Adrenal gland (tissue), 12 donors: ENCODE results near the gene HECW1. TPM values are rescaled to one million over a fixed set of nuclear protein-coding genes. Genes with fewer than 3 reads are reported as not detected.
"Not testable (repeated sequence)": the region's sequence is repeated elsewhere in the genome, so short reads cannot be mapped to it uniquely, and the experiment has no call there.

ENCODE experiments used
- DNase-seq, 7 donors: peaks; one replicate each; pipeline ENCODE4 v3.0.0-alpha.2; 2019 to 2020
- H3K27ac ChIP-seq, 5 donors: fragments of 200-600 bp; sonication (generic) in 4 of 5; 1 replicate in 3 of 5; 2 replicates in 2 of 5; pipeline versions ENCODE4 v1.5.1 to v1.8.0; 2016 to 2020; ENCODE audit warnings: mild to moderate bottlenecking in 1 of 5
- H3K27me3 ChIP-seq: fragments of 200-600 bp; 2 replicates; pipeline ENCODE4 v1.8.0; 2021
- H3K36me3 ChIP-seq, 2 donors: fragments of 200-600 bp; replicated peaks in 1 of 2; 1 replicate in 1 of 2; 2 replicates in 1 of 2; pipeline versions ENCODE4 v1.5.1 to v1.8.0; 2018 to 2022
- H3K4me1 ChIP-seq, 2 donors: fragments of 200-600 bp; replicated peaks in 1 of 2; 1 replicate in 1 of 2; 2 replicates in 1 of 2; pipeline versions ENCODE4 v1.5.1 to v1.8.0; 2018 to 2021
- H3K4me3 ChIP-seq, 4 donors: fragments of 200-600 bp; sonication (generic) in 3 of 4; one replicate each; pipeline ENCODE4 v1.5.1; 2016 to 2018
- H3K9me3 ChIP-seq, 3 donors: fragments of 200-600 bp; sonication (generic) in 1 of 3; replicated peaks in 1 of 3; 1 replicate in 2 of 3; 2 replicates in 1 of 3; pipeline versions ENCODE4 v1.5.1 to v1.8.0; 2016 to 2021
- POLR2A ChIP-seq, 2 donors: fragments of 450-650 bp; IDR thresholded peaks; one replicate each; pipeline ENCODE4 v1.6.1; 2017; ENCODE audit warnings: antibody characterized with exemption in 2 of 2, mild to moderate bottlenecking in 2 of 2, moderate library complexity in 1 of 2
- WGBS, 4 donors: extraction: QIAGEN DNeasy Blood & Tissue Kit in 2 of 4; methylation state at CpG; one replicate each; pipeline versions ENCODE4 v1.1.5 to v1.1.7; 2013 to 2017; 5-methylcytosine and 5-hydroxymethylcytosine counted together
- intact Hi-C, 2 donors: fragments of 100-400 bp; cut with DNase I; formaldehyde crosslinking; loops; one replicate each; pipeline versions ENCODE4 v1.14.1 to v1.15.0; 2022 to 2023
- polyA plus RNA-seq, 3 donors: library from polyadenylated mRNA; stranded (reverse); fragments of 200-250 nt in 2 of 3; fragments of 350-450 nt in 1 of 3; fragmentation: Illumina TruSeq in 1 of 3; extraction: RNeasy Lipid Tissue Mini Kit (QIAGEN cat#74804) in 1 of 3; gene quantifications; one replicate each; pipeline ENCODE4 v1.2.3, GENCODE V29; 2013 to 2014
- total RNA-seq, 9 donors: library from RNA; depleted of rRNA in 4 of 9; stranded (reverse); fragments of >200 nt in 4 of 9; fragments of 120-200 nt in 1 of 9; fragmentation: NEBNext Ultra II Directional in 1 of 9; extraction: Animal tissue kit (Norgen Biotek cat#: 25700) in 1 of 9; gene quantifications; one replicate each; pipeline versions ENCODE4 v1.1.0 to v1.2.4, GENCODE V29; 2013 to 2023
- TF ChIP-seq, protein P1 (sequence below), 6 experiments: fragments of 450-650 bp in 4 of 6; fragments of 200-600 bp in 2 of 6; sonication (generic) in 1 of 6; IDR thresholded peaks; 1 replicate in 5 of 6; 2 replicates in 1 of 6; pipeline versions ENCODE4 v1.5.1 to v1.8.0; 2016 to 2021; ENCODE audit warnings: antibody characterized with exemption in 6 of 6, mild to moderate bottlenecking in 2 of 6, moderate library complexity in 1 of 6
- donor health status: healthy with polysubstance abuse.
- donor health status: Bipolar disorder and iron deficiency.
- donor health status: DM: yes; HTN: yes; CAD: no.
- donor health status: DM: no; HTN: no; CAD: no.
- donor health status: DM: no; HTN: no; CAD: no.
- donor health status: DM: yes; HTN: yes; CAD: no.

The HECW1 gene
- total and polyA plus RNA-seq, 12 donors, result under 0.01 to 3.2 (median 0.06) TPM; not detected in 4

DNA sequence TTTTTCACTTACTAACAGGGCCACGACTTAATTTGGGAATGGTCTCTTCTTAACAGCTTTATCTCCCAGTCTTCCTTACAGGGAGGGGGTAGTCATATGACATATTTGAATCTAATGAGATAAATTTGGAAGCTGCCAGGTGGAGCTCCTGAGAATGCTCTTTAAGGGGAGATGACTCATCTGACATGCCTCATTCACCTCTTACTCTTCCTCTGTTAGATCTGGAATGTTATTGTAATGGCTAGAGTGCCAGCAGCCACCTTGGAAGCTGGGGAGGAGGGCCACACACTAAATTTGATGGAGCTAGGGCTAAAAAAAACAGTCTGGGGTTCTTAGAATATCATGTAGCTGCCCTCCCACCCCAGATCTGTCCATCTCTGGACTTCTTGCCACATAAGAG lies 22.7 kb downstream of the HECW1 start:
- Histone ChIP-seq H3K27ac (no peak overlapping the region), H3K27me3 (no peaks in the 10 kb centered on the region), H3K9me3 (no peaks in the 10 kb centered on the region), H3K4me3 (no peak overlapping the region), H3K4me1 (no peaks in the 10 kb centered on the region), H3K36me3 (no peaks in the 10 kb centered on the region)
- TF ChIP-seq, protein P1, sequence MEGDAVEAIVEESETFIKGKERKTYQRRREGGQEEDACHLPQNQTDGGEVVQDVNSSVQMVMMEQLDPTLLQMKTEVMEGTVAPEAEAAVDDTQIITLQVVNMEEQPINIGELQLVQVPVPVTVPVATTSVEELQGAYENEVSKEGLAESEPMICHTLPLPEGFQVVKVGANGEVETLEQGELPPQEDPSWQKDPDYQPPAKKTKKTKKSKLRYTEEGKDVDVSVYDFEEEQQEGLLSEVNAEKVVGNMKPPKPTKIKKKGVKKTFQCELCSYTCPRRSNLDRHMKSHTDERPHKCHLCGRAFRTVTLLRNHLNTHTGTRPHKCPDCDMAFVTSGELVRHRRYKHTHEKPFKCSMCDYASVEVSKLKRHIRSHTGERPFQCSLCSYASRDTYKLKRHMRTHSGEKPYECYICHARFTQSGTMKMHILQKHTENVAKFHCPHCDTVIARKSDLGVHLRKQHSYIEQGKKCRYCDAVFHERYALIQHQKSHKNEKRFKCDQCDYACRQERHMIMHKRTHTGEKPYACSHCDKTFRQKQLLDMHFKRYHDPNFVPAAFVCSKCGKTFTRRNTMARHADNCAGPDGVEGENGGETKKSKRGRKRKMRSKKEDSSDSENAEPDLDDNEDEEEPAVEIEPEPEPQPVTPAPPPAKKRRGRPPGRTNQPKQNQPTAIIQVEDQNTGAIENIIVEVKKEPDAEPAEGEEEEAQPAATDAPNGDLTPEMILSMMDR (IDR thresholded peaks at IDR 0.05), result no peak
- TF ChIP-seq POLR2A (IDR thresholded peaks at IDR 0.05), result no peak
- intact Hi-C loops, result no loop called here
- 87 to 96% (median 88%) methylated on average over 1 of the region's 1 CpG for WGBS, 4 donors
- no peak for DNase-seq

DNA sequence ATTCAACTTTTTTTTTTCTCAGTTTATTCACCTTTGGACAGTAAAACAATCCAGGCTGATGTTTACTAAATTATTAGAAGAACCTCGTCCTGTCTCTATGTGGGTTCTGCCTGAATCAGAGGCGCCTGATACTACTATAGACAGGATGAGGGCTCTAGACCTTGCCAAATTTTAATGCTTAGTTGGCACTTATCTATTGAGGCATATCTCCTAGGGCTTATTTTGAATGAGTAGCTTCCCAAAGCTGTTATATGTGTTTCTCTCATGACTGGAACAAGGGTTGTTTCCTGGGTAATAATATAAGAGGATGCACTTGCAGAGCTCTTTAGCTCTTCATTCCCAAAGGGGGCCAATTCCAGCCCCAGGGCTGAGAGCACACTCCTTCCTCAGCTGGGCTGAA lies 23.6 kb downstream of the HECW1 start:
- H3K27me3 ChIP-seq, result no peaks in the 10 kb centered on the region
- no peaks in the 10 kb centered on the region for H3K9me3 ChIP-seq
- no peaks in the 10 kb centered on the region for H3K4me1 ChIP-seq
- DNase-seq, result no peak
- no peaks in the 10 kb centered on the region for H3K36me3 ChIP-seq
- H3K4me3 ChIP-seq, result no peak overlapping the region
- intact Hi-C loops, result no loop called here
- TF ChIP-seq POLR2A (IDR thresholded peaks at IDR 0.05), result no peak
- TF ChIP-seq, protein P1 (IDR thresholded peaks at IDR 0.05), result no peak
- WGBS, 4 donors, result 66 to 89% (median 80%) methylated on average over 2 of the region's 2 CpGs
- no peak overlapping the region for H3K27ac ChIP-seq

DNA sequence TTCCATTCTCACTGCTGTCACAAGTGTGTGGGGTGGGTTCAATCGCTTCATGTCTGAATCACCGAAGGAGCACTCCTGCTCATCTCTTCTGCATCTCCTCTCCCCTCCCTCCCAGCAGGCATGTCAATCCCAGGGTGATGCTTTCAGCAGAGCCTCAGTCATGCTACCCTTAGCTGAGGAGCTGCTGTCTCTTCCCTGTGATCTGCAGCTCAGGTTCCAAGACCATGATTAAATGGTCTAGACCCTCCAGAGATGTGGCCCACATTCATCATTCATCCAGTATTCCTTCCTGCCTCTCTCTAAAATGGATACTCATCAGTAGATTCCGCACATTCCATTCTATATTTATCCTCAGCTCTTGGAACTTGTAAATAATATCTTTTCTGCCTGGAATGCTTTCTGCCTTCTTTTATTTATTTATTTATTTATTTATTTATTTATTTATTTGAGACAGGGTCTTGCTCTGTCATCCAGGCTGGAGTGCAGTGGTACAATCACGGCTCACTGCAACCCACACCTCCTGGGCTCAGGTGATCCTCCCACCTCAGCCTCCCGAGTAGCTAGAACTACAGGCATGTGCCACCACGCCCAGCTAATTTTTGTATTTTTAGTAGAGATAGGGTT lies 24.8 kb downstream of the HECW1 start:
- WGBS, 4 donors, result 75 to 83% (median 80%) methylated on average over 6 of the region's 6 CpGs
- H3K4me1 ChIP-seq, H3K27ac ChIP-seq, H3K36me3 ChIP-seq, H3K9me3 ChIP-seq, H3K27me3 ChIP-seq, DNase-seq, H3K4me3 ChIP-seq, intact Hi-C loops: not testable (repeated sequence)

DNA sequence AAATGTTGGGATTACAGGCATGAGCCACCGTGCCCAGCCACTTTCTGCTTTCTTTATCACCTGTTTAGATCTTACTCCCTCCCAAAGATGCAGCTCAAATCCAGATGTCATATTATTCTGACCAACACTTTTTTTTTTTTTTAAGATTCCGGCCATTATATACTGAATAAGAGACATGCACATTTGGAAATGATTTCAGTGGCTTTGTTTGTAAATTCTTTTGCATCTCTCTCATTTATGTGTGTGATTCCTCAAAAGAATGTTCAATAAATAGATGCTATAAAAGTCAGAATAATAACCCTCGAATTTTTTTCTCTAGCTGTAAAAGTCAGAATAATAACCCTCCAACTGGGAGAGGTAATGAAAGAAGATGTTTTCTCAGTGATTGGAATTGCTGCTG lies 25.4 kb downstream of the HECW1 start:
- no peaks in the 10 kb centered on the region for H3K4me1 ChIP-seq
- no peaks in the 10 kb centered on the region for H3K36me3 ChIP-seq
- no peaks in the 10 kb centered on the region for H3K9me3 ChIP-seq
- H3K27ac ChIP-seq, result no peak overlapping the region
- no peak for DNase-seq
- TF ChIP-seq, protein P1 (IDR thresholded peaks at IDR 0.05), result no peak
- no peak for TF ChIP-seq POLR2A (IDR thresholded peaks at IDR 0.05)
- intact Hi-C loops, result no loop called here
- 61 to 72% (median 66%) methylated on average over 3 of the region's 3 CpGs for WGBS, 4 donors
- no peaks in the 10 kb centered on the region for H3K27me3 ChIP-seq
- no peak overlapping the region for H3K4me3 ChIP-seq

DNA sequence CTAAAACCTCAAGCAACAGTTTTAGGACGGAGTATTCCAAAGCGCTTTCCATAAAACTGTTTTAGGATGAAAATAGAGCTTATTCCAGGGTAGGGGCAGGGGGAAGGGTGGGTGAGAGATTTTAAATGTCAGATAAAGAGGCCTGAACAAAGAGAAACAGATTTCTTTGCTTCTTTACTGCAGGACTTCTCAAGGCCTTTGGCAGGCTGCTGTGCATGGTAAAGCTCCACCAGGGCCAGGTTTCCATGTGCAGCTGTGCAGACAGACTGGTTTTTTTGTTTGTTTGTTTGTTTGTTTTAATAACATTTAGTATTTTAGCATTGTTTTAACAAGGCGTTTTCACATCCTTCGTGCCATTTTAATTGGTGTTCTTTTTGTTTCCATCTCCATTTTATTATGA lies 26.3 kb downstream of the HECW1 start:
- DNase-seq, result no peak
- intact Hi-C loops, result no loop called here
- 75 to 90% (median 84%) methylated on average over 4 of the region's 4 CpGs for WGBS, 4 donors
- TF ChIP-seq, protein P1 (IDR thresholded peaks at IDR 0.05), result no peak
- no peak for TF ChIP-seq POLR2A (IDR thresholded peaks at IDR 0.05)
- H3K36me3 ChIP-seq, result no peaks in the 10 kb centered on the region
- H3K9me3 ChIP-seq, result no peaks in the 10 kb centered on the region
- no peaks in the 10 kb centered on the region for H3K4me1 ChIP-seq
- H3K27ac ChIP-seq, result no peak overlapping the region
- no peaks in the 10 kb centered on the region for H3K27me3 ChIP-seq
- no peak overlapping the region for H3K4me3 ChIP-seq
